ENCODE results near the gene COL6A5. TPM values are rescaled to one million over a fixed set of nuclear protein-coding genes. Genes with fewer than 3 reads are reported as not detected.

Gene COL6A5
- total and polyA plus RNA-seq, 9 of the 15 experiments (the other 6 are each of a cell fraction or from before 2014, with no cell fraction given): 1.5 to 9.7 (median 5.6) TPM

DNA sequence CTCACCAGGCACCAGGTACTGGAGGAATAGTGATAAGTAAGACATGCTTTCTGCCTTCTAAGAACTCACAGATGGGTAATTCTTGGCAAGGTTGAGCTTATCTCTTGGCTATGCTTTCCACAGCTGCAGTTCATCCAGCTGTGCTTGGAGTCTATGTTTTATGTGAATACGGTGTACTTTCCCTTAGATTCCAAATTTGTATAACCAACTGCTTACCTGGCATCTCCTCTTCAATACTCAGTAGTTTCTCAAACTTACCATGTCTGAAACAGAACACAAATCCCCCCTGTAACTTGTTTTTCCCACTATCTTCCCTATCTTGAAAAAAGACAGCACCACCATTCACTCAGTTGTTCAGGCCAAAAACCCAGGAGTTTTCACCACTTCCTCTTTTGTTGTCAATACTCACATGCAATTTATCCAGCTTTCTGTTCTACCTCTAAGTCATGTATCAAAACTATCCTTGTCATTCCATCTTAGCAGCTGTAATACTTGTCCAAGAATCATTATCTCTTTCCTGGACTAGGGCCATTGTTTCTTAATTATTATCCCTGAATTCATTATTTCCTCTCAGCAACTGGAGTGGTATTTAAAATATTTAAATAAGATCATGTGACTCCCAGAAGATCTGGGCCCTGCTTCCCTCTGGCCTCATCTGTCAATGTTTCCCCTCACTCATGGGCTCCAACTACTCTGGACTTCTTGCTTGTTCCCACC is 32.6 kb downstream of the COL6A5 start (continued):
- TF ChIP-seq SIN3A (IDR thresholded peaks at IDR 0.05; ENCODE audit: borderline replicate concordance in 2 of 2, control insufficient read depth in 1 of 2, low read depth in 2 of 2, low read length in 2 of 2) (no peak), MCM3 (IDR thresholded peaks at IDR 0.05) (no peak), HMG20B (CRISPR knock-in tag; IDR thresholded peaks at IDR 0.05) (no peak), CTBP1 (IDR thresholded peaks at IDR 0.05; ENCODE audit: borderline replicate concordance) (peak; percentile 21; the same call in 1 of the 2 replicates), RFX5 (IDR thresholded peaks at IDR 0.05; ENCODE audit: low read depth, low read length) (no peak), POU5F1 (IDR thresholded peaks at IDR 0.05; ENCODE audit: borderline replicate concordance, low read depth, low read length, partially characterized antibody) (no peak), FOXK2 (conservative IDR thresholded peaks at IDR 0.05 in 1 of 2, IDR thresholded peaks at IDR 0.05 in 1 of 2; ENCODE audit: low read depth in 2 of 2) (peak; percentile 13 to 59; a peak in 1 of 4 replicates), E2F3 (CRISPR knock-in tag; IDR thresholded peaks at IDR 0.05) (no peak), HDAC3 (IDR thresholded peaks at IDR 0.05; ENCODE audit: borderline replicate concordance, partially characterized antibody) (no peak), ZNF3 (CRISPR knock-in tag; IDR thresholded peaks at IDR 0.05) (no peak), POLR2A (conservative IDR thresholded peaks at IDR 0.05) (no peak), NEUROD1 (IDR thresholded peaks at IDR 0.05; ENCODE audit: borderline replicate concordance, low read depth, low read length, partially characterized antibody) (no peak), SPI1 (IDR thresholded peaks at IDR 0.05; ENCODE audit: borderline replicate concordance, low read depth, low read length) (peak; percentile 99), MECOM (CRISPR knock-in tag; IDR thresholded peaks at IDR 0.05) (0 out of 2 replicates have a peak, but pooled peaks have one; percentile 53), ZEB2 (IDR thresholded peaks at IDR 0.05) (peak; percentile 48; the same call in 1 of the 2 replicates), NONO (IDR thresholded peaks at IDR 0.05; ENCODE audit: low read depth in 2 of 2, low read length in 1 of 2) (no peak), ZNF197 (CRISPR knock-in tag; IDR thresholded peaks at IDR 0.05; ENCODE audit: low read depth) (peak; percentile 32; the same call in 1 of the 2 replicates), TAL1 (IDR thresholded peaks at IDR 0.05) (peak; percentile 61)
- TF ChIP-seq, protein P1, sequence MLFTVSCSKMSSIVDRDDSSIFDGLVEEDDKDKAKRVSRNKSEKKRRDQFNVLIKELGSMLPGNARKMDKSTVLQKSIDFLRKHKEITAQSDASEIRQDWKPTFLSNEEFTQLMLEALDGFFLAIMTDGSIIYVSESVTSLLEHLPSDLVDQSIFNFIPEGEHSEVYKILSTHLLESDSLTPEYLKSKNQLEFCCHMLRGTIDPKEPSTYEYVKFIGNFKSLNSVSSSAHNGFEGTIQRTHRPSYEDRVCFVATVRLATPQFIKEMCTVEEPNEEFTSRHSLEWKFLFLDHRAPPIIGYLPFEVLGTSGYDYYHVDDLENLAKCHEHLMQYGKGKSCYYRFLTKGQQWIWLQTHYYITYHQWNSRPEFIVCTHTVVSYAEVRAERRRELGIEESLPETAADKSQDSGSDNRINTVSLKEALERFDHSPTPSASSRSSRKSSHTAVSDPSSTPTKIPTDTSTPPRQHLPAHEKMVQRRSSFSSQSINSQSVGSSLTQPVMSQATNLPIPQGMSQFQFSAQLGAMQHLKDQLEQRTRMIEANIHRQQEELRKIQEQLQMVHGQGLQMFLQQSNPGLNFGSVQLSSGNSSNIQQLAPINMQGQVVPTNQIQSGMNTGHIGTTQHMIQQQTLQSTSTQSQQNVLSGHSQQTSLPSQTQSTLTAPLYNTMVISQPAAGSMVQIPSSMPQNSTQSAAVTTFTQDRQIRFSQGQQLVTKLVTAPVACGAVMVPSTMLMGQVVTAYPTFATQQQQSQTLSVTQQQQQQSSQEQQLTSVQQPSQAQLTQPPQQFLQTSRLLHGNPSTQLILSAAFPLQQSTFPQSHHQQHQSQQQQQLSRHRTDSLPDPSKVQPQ (CRISPR knock-in tag; IDR thresholded peaks at IDR 0.05; ENCODE audit: borderline replicate concordance): no peak
- TF ChIP-seq, protein P2, sequence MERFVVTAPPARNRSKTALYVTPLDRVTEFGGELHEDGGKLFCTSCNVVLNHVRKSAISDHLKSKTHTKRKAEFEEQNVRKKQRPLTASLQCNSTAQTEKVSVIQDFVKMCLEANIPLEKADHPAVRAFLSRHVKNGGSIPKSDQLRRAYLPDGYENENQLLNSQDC (CRISPR knock-in tag; IDR thresholded peaks at IDR 0.05): no peak
- TF ChIP-seq, protein P3, sequence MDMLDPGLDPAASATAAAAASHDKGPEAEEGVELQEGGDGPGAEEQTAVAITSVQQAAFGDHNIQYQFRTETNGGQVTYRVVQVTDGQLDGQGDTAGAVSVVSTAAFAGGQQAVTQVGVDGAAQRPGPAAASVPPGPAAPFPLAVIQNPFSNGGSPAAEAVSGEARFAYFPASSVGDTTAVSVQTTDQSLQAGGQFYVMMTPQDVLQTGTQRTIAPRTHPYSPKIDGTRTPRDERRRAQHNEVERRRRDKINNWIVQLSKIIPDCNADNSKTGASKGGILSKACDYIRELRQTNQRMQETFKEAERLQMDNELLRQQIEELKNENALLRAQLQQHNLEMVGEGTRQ (CRISPR knock-in tag; IDR thresholded peaks at IDR 0.05): no peak
- TF ChIP-seq, protein P4, sequence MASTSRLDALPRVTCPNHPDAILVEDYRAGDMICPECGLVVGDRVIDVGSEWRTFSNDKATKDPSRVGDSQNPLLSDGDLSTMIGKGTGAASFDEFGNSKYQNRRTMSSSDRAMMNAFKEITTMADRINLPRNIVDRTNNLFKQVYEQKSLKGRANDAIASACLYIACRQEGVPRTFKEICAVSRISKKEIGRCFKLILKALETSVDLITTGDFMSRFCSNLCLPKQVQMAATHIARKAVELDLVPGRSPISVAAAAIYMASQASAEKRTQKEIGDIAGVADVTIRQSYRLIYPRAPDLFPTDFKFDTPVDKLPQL (IDR thresholded peaks at IDR 0.05; ENCODE audit: extremely low read depth, insufficient read length): no peak

Data from K562 (cell line).